Measurements from ENCODE around the gene RIOK2. TPM values are rescaled to one million over a fixed set of nuclear protein-coding genes. Genes with fewer than 3 reads are reported as not detected.

Gene RIOK2
- total and polyA plus RNA-seq, 10 of the 15 experiments (the other 5 are each of a cell fraction or from before 2014, with no cell fraction given) = 23.0 to 69.1 (median 33.3) TPM

DNA sequence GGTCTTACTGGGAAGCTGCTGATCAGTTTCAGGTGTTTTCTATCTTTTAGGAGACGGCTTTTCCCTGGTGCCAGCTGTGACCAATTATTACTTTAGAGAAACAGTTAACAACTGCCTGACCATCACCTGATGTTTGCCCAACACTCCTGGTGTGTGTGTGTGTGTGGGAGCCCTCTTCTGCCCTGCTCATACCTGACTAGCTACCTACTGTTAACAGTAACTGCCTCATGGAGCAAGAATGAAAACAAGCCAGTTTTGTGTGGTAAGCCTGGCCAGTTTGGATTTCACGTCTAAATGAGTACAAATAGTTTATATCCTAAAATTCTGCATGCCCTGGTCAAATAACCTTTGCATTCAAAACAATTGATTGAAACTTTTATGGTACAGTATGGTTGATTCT, 46.1 kb upstream of the RIOK2 start:
- TF ChIP-seq IRF4 (IDR thresholded peaks at IDR 0.05; ENCODE audit: low read depth, low read length) (no peak), ZBED1 (IDR thresholded peaks at IDR 0.05; ENCODE audit: borderline replicate concordance) (no peak), CBX5 (IDR thresholded peaks at IDR 0.05; ENCODE audit: low read depth) (no peak), MXI1 (IDR thresholded peaks at IDR 0.05; ENCODE audit: low read depth, low read length) (no peak), BCL11A (IDR thresholded peaks at IDR 0.05; ENCODE audit: low read depth, low read length) (no peak), TCF3 (IDR thresholded peaks at IDR 0.05; ENCODE audit: borderline replicate concordance, insufficient read depth, low read depth, low read length) (no peak)
- TF ChIP-seq, protein P1, sequence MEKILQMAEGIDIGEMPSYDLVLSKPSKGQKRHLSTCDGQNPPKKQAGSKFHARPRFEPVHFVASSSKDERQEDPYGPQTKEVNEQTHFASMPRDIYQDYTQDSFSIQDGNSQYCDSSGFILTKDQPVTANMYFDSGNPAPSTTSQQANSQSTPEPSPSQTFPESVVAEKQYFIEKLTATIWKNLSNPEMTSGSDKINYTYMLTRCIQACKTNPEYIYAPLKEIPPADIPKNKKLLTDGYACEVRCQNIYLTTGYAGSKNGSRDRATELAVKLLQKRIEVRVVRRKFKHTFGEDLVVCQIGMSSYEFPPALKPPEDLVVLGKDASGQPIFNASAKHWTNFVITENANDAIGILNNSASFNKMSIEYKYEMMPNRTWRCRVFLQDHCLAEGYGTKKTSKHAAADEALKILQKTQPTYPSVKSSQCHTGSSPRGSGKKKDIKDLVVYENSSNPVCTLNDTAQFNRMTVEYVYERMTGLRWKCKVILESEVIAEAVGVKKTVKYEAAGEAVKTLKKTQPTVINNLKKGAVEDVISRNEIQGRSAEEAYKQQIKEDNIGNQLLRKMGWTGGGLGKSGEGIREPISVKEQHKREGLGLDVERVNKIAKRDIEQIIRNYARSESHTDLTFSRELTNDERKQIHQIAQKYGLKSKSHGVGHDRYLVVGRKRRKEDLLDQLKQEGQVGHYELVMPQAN (conservative IDR thresholded peaks at IDR 0.05) = no peak
- TF ChIP-seq, protein P2, sequence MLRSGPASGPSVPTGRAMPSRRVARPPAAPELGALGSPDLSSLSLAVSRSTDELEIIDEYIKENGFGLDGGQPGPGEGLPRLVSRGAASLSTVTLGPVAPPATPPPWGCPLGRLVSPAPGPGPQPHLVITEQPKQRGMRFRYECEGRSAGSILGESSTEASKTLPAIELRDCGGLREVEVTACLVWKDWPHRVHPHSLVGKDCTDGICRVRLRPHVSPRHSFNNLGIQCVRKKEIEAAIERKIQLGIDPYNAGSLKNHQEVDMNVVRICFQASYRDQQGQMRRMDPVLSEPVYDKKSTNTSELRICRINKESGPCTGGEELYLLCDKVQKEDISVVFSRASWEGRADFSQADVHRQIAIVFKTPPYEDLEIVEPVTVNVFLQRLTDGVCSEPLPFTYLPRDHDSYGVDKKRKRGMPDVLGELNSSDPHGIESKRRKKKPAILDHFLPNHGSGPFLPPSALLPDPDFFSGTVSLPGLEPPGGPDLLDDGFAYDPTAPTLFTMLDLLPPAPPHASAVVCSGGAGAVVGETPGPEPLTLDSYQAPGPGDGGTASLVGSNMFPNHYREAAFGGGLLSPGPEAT (IDR thresholded peaks at IDR 0.05; ENCODE audit: low read depth) = no peak
- TF ChIP-seq, protein P3, sequence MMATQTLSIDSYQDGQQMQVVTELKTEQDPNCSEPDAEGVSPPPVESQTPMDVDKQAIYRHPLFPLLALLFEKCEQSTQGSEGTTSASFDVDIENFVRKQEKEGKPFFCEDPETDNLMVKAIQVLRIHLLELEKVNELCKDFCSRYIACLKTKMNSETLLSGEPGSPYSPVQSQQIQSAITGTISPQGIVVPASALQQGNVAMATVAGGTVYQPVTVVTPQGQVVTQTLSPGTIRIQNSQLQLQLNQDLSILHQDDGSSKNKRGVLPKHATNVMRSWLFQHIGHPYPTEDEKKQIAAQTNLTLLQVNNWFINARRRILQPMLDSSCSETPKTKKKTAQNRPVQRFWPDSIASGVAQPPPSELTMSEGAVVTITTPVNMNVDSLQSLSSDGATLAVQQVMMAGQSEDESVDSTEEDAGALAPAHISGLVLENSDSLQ (IDR thresholded peaks at IDR 0.05) = no peak
- Histone ChIP-seq H3K9ac (ENCODE audit: control insufficient read depth, insufficient read depth, low read length) (no peak overlapping the region), H2AFZ (ENCODE audit: control insufficient read depth, low read depth, low read length) (no peak overlapping the region), H3K79me2 (ENCODE audit: control insufficient read depth, insufficient read depth, low read length) (no peaks in the 10 kb centered on the region), H3K4me1 (ENCODE audit: control insufficient read depth, insufficient read depth, low read length) (no peaks in the 10 kb centered on the region), H3K4me3 (no peak overlapping the region), H3K27ac (ENCODE audit: control insufficient read depth, insufficient read depth) (no peak overlapping the region), H3K4me2 (ENCODE audit: control insufficient read depth, insufficient read depth) (no peak overlapping the region), H4K20me1 (ENCODE audit: control insufficient read depth, insufficient read depth) (no peaks in the 10 kb centered on the region), H3K27me3 (replicated peaks in 1 of 2; ENCODE audit: control insufficient read depth in 2 of 2, insufficient read depth in 2 of 2, low read length in 1 of 2) (no peaks in the 10 kb centered on the region), H3K9me3 (replicated peaks; ENCODE audit: control insufficient read depth, insufficient read depth, low read length) (no peaks in the 10 kb centered on the region), H3K36me3 (ENCODE audit: control insufficient read depth in 2 of 2, insufficient read depth in 2 of 2, low read length in 1 of 2) (no peaks in the 10 kb centered on the region)
- RAD21 ChIA-PET (ENCODE audit: unreplicated experiment) = no interaction called here
- POLR2A ChIA-PET = no interaction called here
- no peak for FAIRE-seq
- SMC1A ChIA-PET (ENCODE audit: uncharacterized antibody, unreplicated experiment) = interaction anchor here (4.9 kb wide), 1 partner anchor 304 kb away, joined by 38 read pairs; no protein-coding TSS in a partner anchor
- ATAC-seq = no peak
- no TSS peak for BruUV-seq (replicated peaks)
- intact Hi-C loops (cut with micrococcal nuclease; ENCODE audit: unreplicated experiment) (no loop called here), in situ Hi-C loops (cut with MboI) (no loop called here)
- WGBS (ENCODE audit: insufficient coverage, insufficient replicate concordance, low lambda C conversion rate, missing lambda C conversion rate) = 0% methylated on average over 2 of the region's 2 CpGs
- no peak for DNase-seq (ENCODE audit: low read depth, low spot score)
- CTCF ChIA-PET = interaction anchor here (1.0 to 4.4 kb wide), 4 partner anchors 305 to 1597 kb away, joined by 3 to 56 read pairs (median 4); no protein-coding TSS in a partner anchor

Data from GM12878 (cell line).